ENCODE results near the gene XKR8.

Gene XKR8

DNA sequence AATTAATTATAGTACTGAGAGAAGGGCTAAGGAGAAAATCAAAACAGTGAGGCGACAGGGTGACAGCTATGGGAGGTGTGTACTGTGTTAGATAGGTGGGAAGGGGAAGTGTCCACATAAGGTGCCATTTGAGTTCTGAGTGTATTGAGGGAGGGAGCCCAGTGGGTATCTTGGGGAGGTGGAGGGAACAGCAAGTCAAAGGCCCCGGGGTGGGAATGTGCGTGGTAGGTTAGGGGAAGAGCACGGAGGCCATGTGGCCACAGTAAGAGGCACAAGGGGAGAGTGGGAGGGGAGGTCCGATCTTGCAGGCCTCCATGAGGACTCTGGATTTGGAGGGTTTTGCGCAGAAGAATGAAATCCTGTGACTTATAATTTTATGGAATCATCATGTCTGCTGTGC lies 3.0 kb upstream of the XKR8 start:
- no peak overlapping the region for H2AFZ ChIP-seq (ENCODE audit: low read length, unreplicated experiment)
- H3K27ac ChIP-seq (ENCODE audit: low read depth, low read length) = no peak overlapping the region
- H3K36me3 ChIP-seq (ENCODE audit: insufficient read depth, low read length) = no peaks in the 10 kb centered on the region

DNA sequence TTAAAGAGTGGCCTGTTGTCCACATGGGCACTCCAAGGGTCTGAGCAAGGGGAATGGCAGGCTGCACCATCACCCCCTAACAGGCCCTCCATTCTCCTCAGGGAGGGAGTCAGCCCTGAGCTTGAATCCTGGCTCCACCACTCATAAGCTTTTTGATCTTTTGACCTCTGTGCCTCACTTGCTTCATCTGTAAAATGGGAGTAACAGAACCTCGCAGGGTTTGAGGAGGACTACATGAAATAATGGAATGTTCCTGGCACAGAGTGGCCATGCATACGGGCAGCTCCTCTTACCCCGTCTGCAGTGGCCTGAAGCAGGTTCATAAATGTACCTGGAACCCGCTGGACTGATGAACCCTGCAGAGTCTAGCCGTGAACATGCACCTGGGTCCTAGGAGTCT lies 2.1 kb upstream of the XKR8 start:
- no peaks in the 10 kb centered on the region for H3K79me2 ChIP-seq (ENCODE audit: control insufficient read depth, insufficient read depth, low read length, unreplicated experiment)
- no peak overlapping the region for H2AFZ ChIP-seq (ENCODE audit: low read length, unreplicated experiment)
- H3K36me3 ChIP-seq (ENCODE audit: insufficient read depth, low read length) = no peaks in the 10 kb centered on the region

More for the DNA sequence above, 3.0 kb upstream of the XKR8 start:
- H3K79me2 ChIP-seq (ENCODE audit: control insufficient read depth, insufficient read depth, low read length, unreplicated experiment) = no peaks in the 10 kb centered on the region
- H3K4me1 ChIP-seq (ENCODE audit: control insufficient read depth, insufficient read depth, low read length, unreplicated experiment) = peaks cover 16% of the 10 kb centered on the region
- H3K27me3 ChIP-seq (ENCODE audit: insufficient read depth, low read length) = no peaks in the 10 kb centered on the region
- no peak overlapping the region for H3K4me3 ChIP-seq (ENCODE audit: low read depth, low read length)

DNA sequence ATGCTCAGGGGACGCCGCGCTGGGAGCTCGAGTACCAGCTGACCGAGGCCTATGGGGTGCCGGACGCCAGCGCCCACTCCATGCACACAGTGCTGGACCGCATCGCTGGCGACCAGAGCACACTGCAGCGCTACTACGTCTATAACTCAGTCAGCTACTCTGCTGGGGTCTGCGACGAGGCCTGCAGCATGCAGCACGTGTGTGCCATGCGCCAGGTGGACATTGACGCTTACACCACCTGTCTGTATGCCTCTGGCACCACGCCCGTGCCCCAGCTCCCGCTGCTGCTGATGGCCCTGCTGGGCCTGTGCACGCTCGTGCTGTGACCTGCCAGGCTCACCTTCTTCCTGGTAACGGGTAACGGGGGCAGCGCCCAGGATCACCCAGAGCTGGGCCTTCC lies 1.3 kb upstream of the XKR8 start:
- Histone ChIP-seq H3K4me3 (ENCODE audit: low read depth, low read length) (no peak overlapping the region), H3K4me1 (ENCODE audit: control insufficient read depth, insufficient read depth, low read length, unreplicated experiment) (peaks cover 16% of the 10 kb centered on the region), H3K36me3 (ENCODE audit: insufficient read depth, low read length) (no peaks in the 10 kb centered on the region), H3K79me2 (ENCODE audit: control insufficient read depth, insufficient read depth, low read length, unreplicated experiment) (no peaks in the 10 kb centered on the region), H2AFZ (ENCODE audit: low read length, unreplicated experiment) (no peak overlapping the region), H3K27me3 (ENCODE audit: insufficient read depth, low read length) (no peaks in the 10 kb centered on the region), H3K27ac (ENCODE audit: low read depth, low read length) (no peak overlapping the region)

More for the DNA sequence above, 2.1 kb upstream of the XKR8 start:
- Histone ChIP-seq H3K27ac (ENCODE audit: low read depth, low read length) (no peak overlapping the region), H3K4me3 (ENCODE audit: low read depth, low read length) (no peak overlapping the region), H3K27me3 (ENCODE audit: insufficient read depth, low read length) (no peaks in the 10 kb centered on the region), H3K4me1 (ENCODE audit: control insufficient read depth, insufficient read depth, low read length, unreplicated experiment) (peaks cover 16% of the 10 kb centered on the region)

DNA sequence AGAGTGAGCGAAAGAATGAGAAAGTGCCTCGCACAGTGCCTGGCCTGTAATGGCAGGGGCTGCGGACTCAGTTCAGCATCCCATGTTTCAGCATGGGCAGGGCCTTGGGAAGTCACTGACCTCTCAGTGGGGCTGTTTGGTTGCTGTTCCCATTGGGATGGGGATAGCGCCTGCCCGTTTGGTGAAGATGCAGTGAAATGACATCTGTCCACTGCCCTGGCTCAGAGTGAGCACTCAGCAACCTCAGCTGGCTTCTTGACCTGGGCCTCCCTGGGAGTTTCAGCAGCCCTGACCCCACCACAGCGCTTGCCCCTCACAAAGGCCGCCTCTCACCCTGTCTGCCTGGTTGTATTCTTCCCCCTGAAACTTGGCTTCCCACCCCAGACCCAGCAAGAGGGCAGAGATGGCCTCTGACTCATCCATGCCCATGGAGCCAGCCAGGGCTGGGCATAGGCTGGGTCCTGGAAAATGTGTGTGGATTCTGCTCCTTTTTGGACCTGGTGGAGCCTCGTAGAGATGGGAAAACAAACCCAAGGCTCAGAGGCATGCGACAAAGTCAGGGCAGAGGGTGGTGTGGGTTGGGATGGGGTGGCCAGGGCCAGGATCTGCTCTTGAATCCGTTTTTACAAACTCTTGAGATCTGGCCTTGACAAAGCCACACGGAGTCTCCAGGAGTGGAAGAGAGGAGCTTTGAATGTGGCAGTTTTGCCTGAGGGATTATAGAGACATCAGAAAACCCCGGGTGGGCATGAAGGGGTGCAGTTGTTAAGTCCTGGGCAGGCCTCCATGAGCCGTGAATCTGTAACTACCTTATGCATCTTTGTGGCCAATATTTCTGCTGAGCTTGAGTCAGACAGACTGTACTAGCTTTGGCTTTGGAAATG lies 1.2 kb downstream of the XKR8 start:
- Histone ChIP-seq H3K27me3 (ENCODE audit: insufficient read depth, low read length) (no peaks in the 10 kb centered on the region), H3K36me3 (ENCODE audit: insufficient read depth, low read length) (no peaks in the 10 kb centered on the region), H3K4me3 (ENCODE audit: low read depth, low read length) (peak overlapping the region; percentile 81), H3K4me1 (ENCODE audit: control insufficient read depth, insufficient read depth, low read length, unreplicated experiment) (peaks cover 16% of the 10 kb centered on the region), H2AFZ (ENCODE audit: low read length, unreplicated experiment) (no peak overlapping the region), H3K79me2 (ENCODE audit: control insufficient read depth, insufficient read depth, low read length, unreplicated experiment) (no peaks in the 10 kb centered on the region), H3K27ac (ENCODE audit: low read depth, low read length) (peak overlapping the region; percentile 39)

DNA sequence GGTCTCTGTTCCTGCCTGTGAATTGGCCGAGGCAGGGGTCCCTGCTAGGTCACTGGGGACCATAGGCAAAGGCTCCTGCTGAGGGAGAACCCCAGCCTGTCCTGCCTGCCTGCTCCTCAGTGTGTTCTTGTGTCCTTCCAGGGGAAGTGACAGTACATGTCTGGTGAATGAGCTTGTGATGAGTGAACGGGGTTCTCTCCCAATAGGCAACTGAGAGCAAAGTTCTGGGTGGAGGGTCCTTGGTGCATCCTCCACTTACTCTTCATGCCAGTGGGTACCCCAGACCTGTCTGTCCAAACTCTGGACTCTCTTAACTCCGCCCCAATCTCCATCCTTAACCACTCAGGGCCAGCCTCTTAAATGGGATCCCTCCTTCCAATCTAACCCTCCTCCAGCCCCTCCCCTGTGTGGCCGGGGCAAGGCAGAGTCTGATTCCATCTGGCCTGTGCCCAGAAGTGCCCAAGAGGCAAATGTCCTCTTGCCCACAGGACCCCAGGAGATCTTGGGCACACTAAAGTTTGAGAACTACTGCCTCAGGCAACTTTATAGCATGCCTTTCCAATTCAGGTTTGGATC lies 2.0 kb downstream of the XKR8 start:
- H3K4me3 ChIP-seq (ENCODE audit: low read depth, low read length) = peak overlapping the region; percentile 81
- H3K4me1 ChIP-seq (ENCODE audit: control insufficient read depth, insufficient read depth, low read length, unreplicated experiment) = peaks cover 16% of the 10 kb centered on the region
- no peaks in the 10 kb centered on the region for H3K27me3 ChIP-seq (ENCODE audit: insufficient read depth, low read length)
- H3K27ac ChIP-seq (ENCODE audit: low read depth, low read length) = peak overlapping the region; percentile 39
- H3K79me2 ChIP-seq (ENCODE audit: control insufficient read depth, insufficient read depth, low read length, unreplicated experiment) = no peaks in the 10 kb centered on the region
- H2AFZ ChIP-seq (ENCODE audit: low read length, unreplicated experiment) = no peak overlapping the region
- no peaks in the 10 kb centered on the region for H3K36me3 ChIP-seq (ENCODE audit: insufficient read depth, low read length)

DNA sequence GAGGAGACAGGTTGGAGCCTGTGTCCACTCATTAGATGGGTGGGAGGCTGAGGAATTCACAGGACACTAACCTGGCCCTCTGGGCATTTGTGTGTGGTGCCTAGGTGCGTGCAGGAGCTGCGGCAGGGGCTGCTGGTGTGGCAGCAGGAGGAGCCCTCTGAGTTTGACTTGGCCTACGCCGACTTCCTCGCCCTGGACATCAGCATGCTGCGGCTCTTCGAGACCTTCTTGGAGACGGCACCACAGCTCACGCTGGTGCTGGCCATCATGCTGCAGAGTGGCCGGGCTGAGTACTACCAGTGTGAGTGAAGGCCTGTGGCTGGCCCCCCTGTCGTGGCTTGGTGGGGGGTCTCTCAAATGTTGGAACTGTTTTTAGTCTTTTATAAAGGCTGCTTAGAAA lies 3.6 kb downstream of the XKR8 start:
- H3K27ac ChIP-seq (ENCODE audit: low read depth, low read length) = no peak overlapping the region
- H2AFZ ChIP-seq (ENCODE audit: low read length, unreplicated experiment) = no peak overlapping the region
- no peaks in the 10 kb centered on the region for H3K36me3 ChIP-seq (ENCODE audit: insufficient read depth, low read length)
- H3K4me1 ChIP-seq (ENCODE audit: control insufficient read depth, insufficient read depth, low read length, unreplicated experiment) = peaks cover 28% of the 10 kb centered on the region
- no peak overlapping the region for H3K4me3 ChIP-seq (ENCODE audit: low read depth, low read length)
- no peaks in the 10 kb centered on the region for H3K27me3 ChIP-seq (ENCODE audit: insufficient read depth, low read length)
- no peaks in the 10 kb centered on the region for H3K79me2 ChIP-seq (ENCODE audit: control insufficient read depth, insufficient read depth, low read length, unreplicated experiment)

DNA sequence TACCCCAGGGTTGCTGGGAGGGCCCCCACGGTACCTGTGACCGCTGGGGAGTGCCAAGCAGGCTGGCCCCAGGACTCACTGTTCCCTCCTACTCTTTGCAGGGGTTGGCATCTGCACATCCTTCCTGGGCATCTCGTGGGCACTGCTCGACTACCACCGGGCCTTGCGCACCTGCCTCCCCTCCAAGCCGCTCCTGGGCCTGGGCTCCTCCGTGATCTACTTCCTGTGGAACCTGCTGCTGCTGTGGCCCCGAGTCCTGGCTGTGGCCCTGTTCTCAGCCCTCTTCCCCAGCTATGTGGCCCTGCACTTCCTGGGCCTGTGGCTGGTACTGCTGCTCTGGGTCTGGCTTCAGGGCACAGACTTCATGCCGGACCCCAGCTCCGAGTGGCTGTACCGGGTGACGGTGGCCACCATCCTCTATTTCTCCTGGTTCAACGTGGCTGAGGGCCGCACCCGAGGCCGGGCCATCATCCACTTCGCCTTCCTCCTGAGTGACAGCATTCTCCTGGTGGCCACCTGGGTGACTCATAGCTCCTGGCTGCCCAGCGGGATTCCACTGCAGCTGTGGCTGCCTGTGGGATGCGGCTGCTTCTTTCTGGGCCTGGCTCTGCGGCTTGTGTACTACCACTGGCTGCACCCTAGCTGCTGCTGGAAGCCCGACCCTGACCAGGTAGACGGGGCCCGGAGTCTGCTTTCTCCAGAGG lies 6.8 kb downstream of the XKR8 start:
- Histone ChIP-seq H3K27ac (ENCODE audit: low read depth, low read length) (no peak overlapping the region), H3K27me3 (ENCODE audit: insufficient read depth, low read length) (no peaks in the 10 kb centered on the region), H2AFZ (ENCODE audit: low read length, unreplicated experiment) (no peak overlapping the region), H3K4me1 (ENCODE audit: control insufficient read depth, insufficient read depth, low read length, unreplicated experiment) (peaks cover 44% of the 10 kb centered on the region), H3K36me3 (ENCODE audit: insufficient read depth, low read length) (no peaks in the 10 kb centered on the region), H3K79me2 (ENCODE audit: control insufficient read depth, insufficient read depth, low read length, unreplicated experiment) (no peaks in the 10 kb centered on the region), H3K4me3 (ENCODE audit: low read depth, low read length) (no peak overlapping the region)

DNA sequence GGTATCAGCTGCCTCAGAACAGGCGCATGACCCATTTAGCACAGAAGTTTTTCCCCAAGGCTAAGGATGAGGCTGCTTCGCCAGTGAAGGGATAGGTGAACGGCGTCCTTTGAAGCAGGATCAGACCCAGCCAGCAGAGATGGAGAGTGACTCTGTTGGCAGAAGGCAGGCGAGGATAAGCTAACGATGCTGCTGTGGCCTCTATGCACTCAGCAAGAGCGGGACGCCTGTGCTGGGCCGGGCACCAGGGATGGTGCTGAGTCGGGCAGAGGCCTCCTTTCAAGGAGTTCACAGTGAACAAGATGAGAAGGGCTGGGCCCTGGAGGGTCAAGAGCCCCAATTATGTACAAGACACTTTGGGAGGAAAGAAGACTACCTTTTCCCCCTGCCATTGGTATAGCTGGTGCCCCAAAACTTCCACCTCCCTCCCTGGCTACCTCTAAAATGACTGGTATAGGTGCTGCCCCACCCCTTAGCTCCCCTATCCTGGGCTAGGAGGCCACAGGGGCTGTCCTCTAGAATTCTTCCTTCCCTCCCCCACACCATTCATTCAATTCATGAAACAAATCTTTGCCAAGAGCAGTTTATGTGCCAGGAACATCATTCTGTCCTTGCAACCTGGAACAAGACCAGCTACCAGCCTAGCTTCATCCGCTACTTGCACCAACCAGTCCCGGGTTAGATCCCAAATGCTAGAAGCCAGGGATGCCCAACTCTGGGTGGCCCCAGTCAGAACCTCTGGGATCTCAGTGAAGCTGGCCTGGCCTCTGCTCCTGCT lies 7.5 kb downstream of the XKR8 start:
- no peaks in the 10 kb centered on the region for H3K36me3 ChIP-seq (ENCODE audit: insufficient read depth, low read length)
- H2AFZ ChIP-seq (ENCODE audit: low read length, unreplicated experiment) = no peak overlapping the region
- peaks cover 48% of the 10 kb centered on the region for H3K4me1 ChIP-seq (ENCODE audit: control insufficient read depth, insufficient read depth, low read length, unreplicated experiment)
- no peak overlapping the region for H3K4me3 ChIP-seq (ENCODE audit: low read depth, low read length)
- H3K27ac ChIP-seq (ENCODE audit: low read depth, low read length) = peak overlapping the region; percentile 86
- H3K27me3 ChIP-seq (ENCODE audit: insufficient read depth, low read length) = no peaks in the 10 kb centered on the region
- no peaks in the 10 kb centered on the region for H3K79me2 ChIP-seq (ENCODE audit: control insufficient read depth, insufficient read depth, low read length, unreplicated experiment)

DNA sequence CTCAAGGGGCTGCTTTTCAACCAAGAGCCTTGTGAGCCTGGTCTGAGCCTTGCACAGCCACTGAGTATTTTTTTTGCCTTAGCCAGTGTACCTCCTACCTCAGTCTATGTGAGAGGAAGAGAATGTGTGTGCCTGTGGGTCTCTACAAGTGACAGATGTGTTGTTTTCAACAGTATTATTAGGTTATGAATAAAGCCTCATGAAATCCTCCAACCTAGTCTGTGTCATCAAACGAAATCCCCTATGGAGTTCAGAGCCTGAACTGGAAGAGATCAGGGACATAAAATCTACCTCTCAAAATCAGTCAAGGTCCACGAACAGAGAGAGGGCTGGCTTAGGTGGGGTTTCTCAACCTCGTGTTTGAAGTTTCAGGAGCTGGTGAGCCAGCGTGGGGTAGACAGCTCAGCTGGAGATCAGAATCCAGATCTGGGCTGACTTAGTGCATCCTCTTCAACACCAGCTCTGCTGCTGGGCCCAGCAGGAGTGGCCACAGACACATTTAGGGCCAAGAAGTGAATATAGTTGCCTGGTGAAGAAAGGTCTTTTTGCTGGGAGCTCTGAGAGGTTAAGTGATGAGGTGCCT lies 8.2 kb downstream of the XKR8 start:
- Histone ChIP-seq H3K36me3 (ENCODE audit: insufficient read depth, low read length) (no peaks in the 10 kb centered on the region), H3K4me3 (ENCODE audit: low read depth, low read length) (no peak overlapping the region), H2AFZ (ENCODE audit: low read length, unreplicated experiment) (no peak overlapping the region), H3K4me1 (ENCODE audit: control insufficient read depth, insufficient read depth, low read length, unreplicated experiment) (peaks cover 48% of the 10 kb centered on the region), H3K27me3 (ENCODE audit: insufficient read depth, low read length) (no peaks in the 10 kb centered on the region), H3K27ac (ENCODE audit: low read depth, low read length) (peak overlapping the region; percentile 86), H3K79me2 (ENCODE audit: control insufficient read depth, insufficient read depth, low read length, unreplicated experiment) (no peaks in the 10 kb centered on the region)

DNA sequence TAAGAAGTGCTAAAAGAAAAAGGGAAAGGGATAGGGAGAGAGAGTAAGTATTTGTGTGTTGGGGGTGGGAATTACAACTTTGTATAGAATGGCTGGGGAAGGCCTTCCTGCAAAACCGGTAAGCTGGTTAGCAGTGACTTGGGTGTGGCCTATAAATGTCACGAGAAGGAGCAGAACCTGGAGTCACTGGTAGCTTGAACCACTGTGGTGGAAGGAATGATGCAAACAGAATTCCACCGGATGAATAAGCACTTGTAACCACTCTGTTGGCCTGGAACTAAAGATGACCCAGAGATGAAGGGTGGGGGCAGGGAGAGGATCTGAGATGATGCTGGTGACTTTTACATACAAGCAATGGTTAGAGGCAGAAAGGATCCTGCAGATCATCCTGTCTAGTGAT lies 8.9 kb downstream of the XKR8 start:
- Histone ChIP-seq H3K4me1 (ENCODE audit: control insufficient read depth, insufficient read depth, low read length, unreplicated experiment) (peaks cover 48% of the 10 kb centered on the region), H3K79me2 (ENCODE audit: control insufficient read depth, insufficient read depth, low read length, unreplicated experiment) (no peaks in the 10 kb centered on the region)

More for the DNA sequence above, 8.9 kb downstream of the XKR8 start:
- H3K4me3 ChIP-seq (ENCODE audit: low read depth, low read length) = no peak overlapping the region
- no peaks in the 10 kb centered on the region for H3K27me3 ChIP-seq (ENCODE audit: insufficient read depth, low read length)
- no peaks in the 10 kb centered on the region for H3K36me3 ChIP-seq (ENCODE audit: insufficient read depth, low read length)
- peak overlapping the region; percentile 86 for H3K27ac ChIP-seq (ENCODE audit: low read depth, low read length)
- no peak overlapping the region for H2AFZ ChIP-seq (ENCODE audit: low read length, unreplicated experiment)

Data from ACC112 (cell line).